Mucosa of descending colon (tissue), 3 donors: ENCODE data around the gene CRISPLD2. TPM values are rescaled to one million over a fixed set of nuclear protein-coding genes. Genes with fewer than 3 reads are reported as not detected.

Experiments
- ATAC-seq: fragments of 200-7000 bp; cut with Tn5 transposase; one replicate; pipeline ENCODE4 v1.9.1; 2020; ENCODE audit warnings: mild to moderate bottlenecking, moderate library complexity
- DNase-seq, 3 donors: peaks; one replicate each; pipeline ENCODE4 v3.0.0-alpha.2; 2020
- H3K36me3 ChIP-seq: fragments of 200-600 bp; one replicate; pipeline ENCODE4 v1.8.0; 2021; ENCODE audit warnings: low read depth, mild to moderate bottlenecking
- H3K4me1 ChIP-seq: fragments of 200-600 bp; one replicate; pipeline ENCODE4 v1.8.0; 2021; ENCODE audit warnings: low read depth, mild to moderate bottlenecking
- H3K4me3 ChIP-seq: fragments of 200-600 bp; one replicate; pipeline ENCODE4 v1.8.0; 2021; ENCODE audit warnings: mild to moderate bottlenecking
- H3K9me3 ChIP-seq: fragments of 200-600 bp; one replicate; pipeline ENCODE4 v1.8.0; 2021; ENCODE audit warnings: mild to moderate bottlenecking
- CTCF ChIP-seq: fragments of 200-600 bp; IDR thresholded peaks from one replicate; pipeline ENCODE4 v1.8.0; 2022; ENCODE audit warnings: antibody characterized with exemption, mild to moderate bottlenecking
- intact Hi-C, 2 donors: fragments of 100-400 bp; cut with DNase I in 1 of 2; cut with micrococcal nuclease in 1 of 2; formaldehyde crosslinking; loops; one replicate each; pipeline versions ENCODE4 v1.11.0 to v1.11.1; 2022; cut with DNase I, micrococcal nuclease
- total RNA-seq, 3 donors: library from RNA; stranded (reverse); fragmentation: NEBNext Ultra II Directional in 2 of 3; extraction: Animal tissue kit (Norgen Biotek cat#: 25700) in 2 of 3; gene quantifications; one replicate each; pipeline versions ENCODE4 v1.2.1 to v1.2.4, GENCODE V29; 2021 to 2023
- donor health status: DM: no; HTN: no; CAD: no; lungs with moderate emphysema.
- donor health status: DM: no; HTN: no; CAD: no.
- donor health status: DM: no; HTN: yes; CAD: no.

Gene CRISPLD2
- total RNA-seq, 3 donors from 2014 or later = 10.5 to 114 (median 38.7) TPM

- intact Hi-C loops = no loop called here
- ATAC-seq (no peak), DNase-seq (no peak)
- Histone ChIP-seq H3K36me3 (no peaks in the 10 kb centered on the region), H3K4me3 (no peak overlapping the region), H3K9me3 (no peaks in the 10 kb centered on the region), H3K4me1 (no peaks in the 10 kb centered on the region)
- TF ChIP-seq CTCF = no peak
These were observed 29.3 kb downstream of the CRISPLD2 start for GRCh38 chr16:84848986-84849634.

GRCh38 chr16:84849751-84850150 lies 30.0 kb downstream of the CRISPLD2 start:
- Histone ChIP-seq H3K4me1 (no peaks in the 10 kb centered on the region), H3K36me3 (no peaks in the 10 kb centered on the region), H3K4me3 (no peak overlapping the region), H3K9me3 (no peaks in the 10 kb centered on the region)
- ATAC-seq = no peak
- no peak for TF ChIP-seq CTCF
- intact Hi-C loops = no loop called here
- DNase-seq = no peak

GRCh38 chr16:84850714-84851113 lies 30.9 kb downstream of the CRISPLD2 start:
- ATAC-seq (no peak), DNase-seq (no peak)
- no peak for TF ChIP-seq CTCF
- intact Hi-C loops = no loop called here
- no peaks in the 10 kb centered on the region for H3K36me3 ChIP-seq
- no peak overlapping the region for H3K4me3 ChIP-seq
- H3K4me1 ChIP-seq = no peaks in the 10 kb centered on the region
- no peaks in the 10 kb centered on the region for H3K9me3 ChIP-seq

- H3K9me3 ChIP-seq = no peaks in the 10 kb centered on the region
- intact Hi-C loops = no loop called here
- peak; percentile 34 for ATAC-seq
- no peaks in the 10 kb centered on the region for H3K4me1 ChIP-seq
- no peaks in the 10 kb centered on the region for H3K36me3 ChIP-seq
- H3K4me3 ChIP-seq = no peak overlapping the region
- DNase-seq = no peak
- no peak for TF ChIP-seq CTCF
These were observed 31.7 kb downstream of the CRISPLD2 start for GRCh38 chr16:84851192-84852127.

- H3K9me3 ChIP-seq = no peaks in the 10 kb centered on the region
- H3K4me3 ChIP-seq = no peak overlapping the region
- TF ChIP-seq CTCF = no peak
- intact Hi-C loops = no loop called here
- no peaks in the 10 kb centered on the region for H3K4me1 ChIP-seq
- no peaks in the 10 kb centered on the region for H3K36me3 ChIP-seq
- DNase-seq (no peak), ATAC-seq (no peak)
These were observed 33.7 kb downstream of the CRISPLD2 start for GRCh38 chr16:84853534-84853933.
